ENCODE results near the gene WNT8A.

Gene WNT8A

DNA sequence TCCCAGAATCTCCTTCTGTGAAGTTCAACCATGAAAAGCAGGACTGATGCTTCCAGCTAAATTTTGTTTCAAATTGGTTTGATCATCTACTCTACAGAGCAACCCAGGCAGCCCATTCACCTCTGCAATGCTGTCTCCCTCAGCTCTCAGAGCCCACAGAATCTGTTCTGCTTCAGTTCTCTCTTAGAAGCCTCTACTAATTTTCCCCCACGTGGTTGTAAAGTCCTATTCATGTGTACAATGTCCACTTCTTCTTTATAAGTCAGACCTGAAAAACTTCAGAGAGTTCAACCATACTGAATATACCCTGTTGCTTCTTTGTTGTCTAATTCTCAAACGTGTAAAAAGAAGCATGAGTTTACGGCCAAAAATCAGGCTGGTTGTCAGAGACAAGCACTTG is 29.6 kb upstream of the WNT8A start:
- Histone ChIP-seq H3K27ac (ENCODE audit: low read length) (no peak overlapping the region), H3K9me3 (ENCODE audit: insufficient read depth, low read length) (no peaks in the 10 kb centered on the region), H3K27me3 (ENCODE audit: low read depth, low read length) (no peaks in the 10 kb centered on the region), H3K36me3 (replicated peaks; ENCODE audit: low read depth, low read length) (no peaks in the 10 kb centered on the region), H3K4me2 (ENCODE audit: low read length) (no peak overlapping the region), H3K79me2 (ENCODE audit: low read length) (no peaks in the 10 kb centered on the region), H3K4me3 (ENCODE audit: low read length) (no peak overlapping the region), H3K9ac (ENCODE audit: low read length) (no peak overlapping the region), H3K4me1 (ENCODE audit: low read length) (peaks cover 10% of the 10 kb centered on the region), H4K20me1 (ENCODE audit: insufficient read depth, low read length) (no peaks in the 10 kb centered on the region), H2AFZ (ENCODE audit: low read depth, low read length) (peak overlapping the region; percentile 21; the same call in 1 of the 2 replicates)
- TF ChIP-seq CTCF (IDR thresholded peaks at IDR 0.05; ENCODE audit: low read depth, low read length) (no peak), EZH2phosphoT487 (IDR thresholded peaks at IDR 0.05; ENCODE audit: low read depth) (no peak)

- H3K27ac ChIP-seq (ENCODE audit: low read length): no peak overlapping the region
- H3K27me3 ChIP-seq (ENCODE audit: low read depth, low read length): no peaks in the 10 kb centered on the region
- TF ChIP-seq CTCF (IDR thresholded peaks at IDR 0.05; ENCODE audit: low read depth, low read length) (no peak), EZH2phosphoT487 (IDR thresholded peaks at IDR 0.05; ENCODE audit: low read depth) (no peak)
- no peak overlapping the region for H3K4me3 ChIP-seq (ENCODE audit: low read length)
- H4K20me1 ChIP-seq (ENCODE audit: insufficient read depth, low read length): no peaks in the 10 kb centered on the region
- no peaks in the 10 kb centered on the region for H3K9me3 ChIP-seq (ENCODE audit: insufficient read depth, low read length)
- no peak overlapping the region for H2AFZ ChIP-seq (ENCODE audit: low read depth, low read length)
- peaks cover 10% of the 10 kb centered on the region for H3K4me1 ChIP-seq (ENCODE audit: low read length)
- H3K36me3 ChIP-seq (replicated peaks; ENCODE audit: low read depth, low read length): no peaks in the 10 kb centered on the region
- H3K79me2 ChIP-seq (ENCODE audit: low read length): no peaks in the 10 kb centered on the region
- no peak overlapping the region for H3K4me2 ChIP-seq (ENCODE audit: low read length)
- no peak overlapping the region for H3K9ac ChIP-seq (ENCODE audit: low read length)
Observed at GRCh38 chr5:138054847-138055558, 28.8 kb upstream of the WNT8A start.

DNA sequence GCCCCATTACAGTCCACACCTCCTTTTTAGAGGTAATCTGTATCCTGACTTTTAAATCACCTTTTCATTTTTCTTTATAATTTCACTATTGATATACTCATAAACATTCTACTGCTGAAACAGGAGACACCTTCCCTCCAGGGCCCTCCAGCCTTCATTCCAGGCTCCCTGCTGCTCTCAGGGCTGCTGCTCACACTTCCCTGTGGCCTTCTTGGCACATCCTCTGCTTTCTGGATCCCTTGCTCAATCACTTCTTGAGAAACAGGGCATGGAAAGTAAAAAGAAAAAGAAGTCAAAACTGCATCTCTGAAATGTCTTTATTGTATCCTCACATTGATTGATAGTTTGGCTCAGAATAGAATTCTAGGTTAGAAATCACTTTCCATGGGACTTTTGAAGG is 19.3 kb upstream of the WNT8A start:
- Histone ChIP-seq H3K27ac (ENCODE audit: low read length) (no peak overlapping the region), H3K36me3 (replicated peaks; ENCODE audit: low read depth, low read length) (no peaks in the 10 kb centered on the region), H4K20me1 (ENCODE audit: insufficient read depth, low read length) (no peaks in the 10 kb centered on the region), H3K4me1 (ENCODE audit: low read length) (peaks cover 11% of the 10 kb centered on the region), H3K4me2 (ENCODE audit: low read length) (no peak overlapping the region), H3K4me3 (ENCODE audit: low read length) (no peak overlapping the region), H3K79me2 (ENCODE audit: low read length) (no peaks in the 10 kb centered on the region), H3K27me3 (ENCODE audit: low read depth, low read length) (no peaks in the 10 kb centered on the region), H2AFZ (ENCODE audit: low read depth, low read length) (no peak overlapping the region), H3K9ac (ENCODE audit: low read length) (no peak overlapping the region), H3K9me3 (ENCODE audit: insufficient read depth, low read length) (no peaks in the 10 kb centered on the region)
- TF ChIP-seq CTCF (IDR thresholded peaks at IDR 0.05; ENCODE audit: low read depth, low read length) (no peak), EZH2phosphoT487 (IDR thresholded peaks at IDR 0.05; ENCODE audit: low read depth) (no peak)

DNA sequence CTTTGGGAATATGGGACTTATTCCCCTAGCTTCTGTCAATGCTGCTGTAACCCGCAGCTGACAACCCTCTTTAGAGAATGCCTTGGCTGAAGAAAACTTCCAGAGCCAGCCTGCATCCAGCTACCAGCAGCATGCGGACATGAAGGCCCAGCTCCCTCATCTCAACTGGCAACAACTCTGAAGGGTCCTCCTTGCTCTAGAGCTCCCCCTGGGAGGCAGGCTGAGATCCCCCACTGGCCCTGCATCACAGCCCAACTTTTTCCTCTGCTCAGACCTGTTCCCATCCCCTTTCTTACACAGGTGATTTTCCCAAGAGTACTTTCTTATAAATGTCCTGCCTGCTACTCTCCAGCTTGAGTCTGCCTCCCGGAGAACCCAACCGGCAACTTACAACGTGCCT is 18.7 kb upstream of the WNT8A start:
- Histone ChIP-seq H3K36me3 (replicated peaks; ENCODE audit: low read depth, low read length) (no peaks in the 10 kb centered on the region), H2AFZ (ENCODE audit: low read depth, low read length) (no peak overlapping the region)
- TF ChIP-seq CTCF (IDR thresholded peaks at IDR 0.05; ENCODE audit: low read depth, low read length): peak; percentile 62
- no peak for TF ChIP-seq EZH2phosphoT487 (IDR thresholded peaks at IDR 0.05; ENCODE audit: low read depth)

More for the DNA sequence above, 18.7 kb upstream of the WNT8A start:
- Histone ChIP-seq H3K27me3 (ENCODE audit: low read depth, low read length) (no peaks in the 10 kb centered on the region), H3K79me2 (ENCODE audit: low read length) (no peaks in the 10 kb centered on the region), H3K27ac (ENCODE audit: low read length) (no peak overlapping the region), H3K4me1 (ENCODE audit: low read length) (peaks cover 11% of the 10 kb centered on the region), H4K20me1 (ENCODE audit: insufficient read depth, low read length) (no peaks in the 10 kb centered on the region), H3K9ac (ENCODE audit: low read length) (no peak overlapping the region), H3K4me3 (ENCODE audit: low read length) (no peak overlapping the region), H3K4me2 (ENCODE audit: low read length) (no peak overlapping the region), H3K9me3 (ENCODE audit: insufficient read depth, low read length) (no peaks in the 10 kb centered on the region)

Data from OCI-LY3 (cell line).